NCI-H2029 (cell line): ENCODE results near the gene DNASE2B.

Experiments used
- DNase-seq: peaks from one replicate; lab custom pipeline; 2025; lab: John Stamatoyannopoulos, UW

DNASE2B gene

DNA sequence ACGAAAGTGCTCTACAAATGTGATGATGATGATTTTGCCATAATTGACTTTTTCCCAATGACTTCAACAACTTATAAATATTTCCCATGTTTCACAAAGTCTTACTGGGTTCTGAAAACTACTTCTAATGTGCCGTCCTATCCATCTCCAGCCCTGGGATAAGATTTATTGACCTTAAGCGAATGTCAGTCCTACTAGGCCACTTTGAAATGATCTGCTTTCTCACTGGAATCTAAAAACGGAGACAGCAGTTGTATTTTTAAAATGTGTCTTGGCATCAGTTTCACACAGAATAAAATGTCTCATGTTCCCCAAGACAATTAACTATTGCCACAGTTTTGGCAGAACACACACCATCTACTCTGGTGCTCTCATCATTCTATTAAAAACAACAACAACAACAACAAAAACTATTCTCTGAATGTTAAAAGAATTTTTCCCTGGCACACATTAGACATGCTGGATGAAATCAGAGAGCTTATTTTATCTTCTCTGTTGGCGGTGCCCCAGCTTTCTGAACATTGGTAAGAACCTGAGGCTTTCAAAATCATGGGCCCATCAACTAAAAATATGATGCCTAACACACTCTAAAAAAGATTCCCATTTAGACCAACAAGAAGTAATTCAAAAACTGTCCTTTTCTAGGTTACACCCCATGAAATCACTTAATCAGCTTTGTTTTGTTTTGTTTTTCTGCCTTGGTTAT is 23.1 kb upstream of the DNASE2B start:
- DNase-seq = no peak

DNA sequence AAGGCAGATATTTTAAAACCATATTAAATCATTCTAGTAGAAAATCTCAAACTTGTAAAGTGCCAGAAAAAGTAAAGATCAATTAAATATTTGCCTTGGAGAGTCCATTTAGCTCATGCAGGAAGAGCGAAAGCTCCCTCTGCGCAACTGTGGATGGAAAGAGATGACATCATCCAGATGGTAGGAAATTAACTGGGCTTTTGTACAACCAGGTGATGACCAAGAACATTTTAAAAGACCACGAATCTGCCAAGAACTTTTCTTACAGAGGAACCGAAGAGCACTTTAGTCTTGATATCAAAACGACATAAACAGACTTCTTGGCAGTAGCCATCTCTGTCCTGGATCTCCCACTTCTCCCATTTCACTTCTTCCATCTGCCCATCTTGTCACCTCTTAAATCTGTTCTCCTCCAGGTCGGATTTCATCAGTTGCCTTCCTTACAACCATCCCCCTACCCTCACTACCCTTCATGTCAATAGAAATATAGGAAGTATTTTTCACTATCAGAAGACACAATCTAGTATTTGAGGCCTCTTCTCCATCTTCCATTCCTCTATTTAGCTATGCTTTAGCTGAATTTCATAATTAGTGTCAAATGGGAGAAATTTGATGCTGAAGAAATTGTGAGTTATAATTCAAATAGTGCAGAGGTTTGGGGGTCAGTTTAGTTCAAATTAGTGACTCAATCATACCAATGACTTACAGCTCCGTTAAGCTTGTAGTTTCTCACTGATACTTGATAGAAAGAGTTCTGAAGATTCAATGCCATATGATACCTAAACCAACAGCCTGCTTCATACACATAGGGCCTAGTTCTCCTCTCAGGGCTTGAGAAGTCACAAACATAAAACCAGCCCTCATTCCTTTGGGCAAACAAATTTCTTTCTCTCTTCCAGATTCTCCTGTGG is 22.0 kb upstream of the DNASE2B start:
- DNase-seq = no peak

DNA sequence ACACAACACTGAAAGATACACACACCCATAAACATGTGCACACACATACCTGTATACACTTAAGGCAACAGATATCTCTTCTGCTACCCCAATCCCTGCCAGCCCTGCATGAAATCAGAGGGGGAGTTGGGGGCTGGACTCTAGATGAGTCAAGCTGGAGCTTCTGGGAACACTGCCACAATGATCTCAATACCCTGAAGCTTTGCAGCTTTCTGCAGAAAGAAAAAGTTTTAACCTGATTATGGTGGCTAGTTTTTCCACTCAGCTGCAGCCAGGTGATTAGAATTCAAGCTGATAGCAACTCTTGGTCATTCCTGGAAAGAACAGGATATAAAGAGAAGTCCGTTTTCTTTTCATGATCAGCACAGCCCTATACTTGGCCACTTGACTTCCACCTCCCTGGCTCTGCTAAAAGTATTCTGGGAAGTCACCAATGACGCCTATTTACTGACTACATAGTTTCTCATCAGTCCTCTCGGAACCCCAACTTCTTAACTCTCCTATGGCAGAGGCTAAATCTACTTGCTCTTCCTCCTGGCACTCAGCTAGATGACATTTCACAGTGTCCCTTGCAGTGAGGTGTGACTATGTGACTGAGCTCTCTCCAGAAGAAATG is 20.7 kb upstream of the DNASE2B start:
- DNase-seq = no peak

DNA sequence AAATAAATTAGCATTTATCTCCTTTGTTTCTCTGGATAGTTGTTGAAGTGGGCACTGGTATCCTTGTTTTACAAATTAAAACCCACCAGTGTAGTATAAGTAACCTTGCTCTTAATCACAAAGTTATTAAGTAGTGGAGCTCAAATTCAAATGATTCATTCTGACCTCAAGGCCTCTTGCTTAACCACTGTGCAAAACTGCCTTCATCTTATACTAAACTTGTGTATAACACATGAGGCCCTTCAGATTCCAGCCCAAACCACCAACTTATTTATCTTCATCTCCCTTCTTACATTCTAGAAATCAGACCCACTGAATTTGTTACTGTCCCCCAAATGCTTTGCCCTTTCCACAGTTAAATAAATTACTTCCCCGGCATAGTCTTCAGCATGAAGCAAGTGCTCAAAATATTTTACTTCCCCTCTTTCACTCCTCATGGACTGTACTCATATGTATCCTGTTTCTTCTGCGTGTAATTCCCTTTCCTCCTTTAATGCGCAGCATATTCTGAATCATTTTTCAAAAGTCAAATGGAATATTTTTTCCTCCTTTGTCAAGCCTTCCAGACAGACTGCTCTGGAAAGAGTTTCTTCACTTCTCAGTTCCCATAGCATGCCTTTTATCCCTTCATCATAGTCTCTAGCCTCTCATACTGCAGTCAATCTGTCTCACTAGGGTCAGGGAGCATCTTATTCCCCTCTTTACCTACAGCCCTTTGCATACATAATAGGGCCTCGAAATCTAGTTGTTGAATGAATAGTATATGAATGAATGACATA is 19.0 kb upstream of the DNASE2B start:
- no peak for DNase-seq

DNA sequence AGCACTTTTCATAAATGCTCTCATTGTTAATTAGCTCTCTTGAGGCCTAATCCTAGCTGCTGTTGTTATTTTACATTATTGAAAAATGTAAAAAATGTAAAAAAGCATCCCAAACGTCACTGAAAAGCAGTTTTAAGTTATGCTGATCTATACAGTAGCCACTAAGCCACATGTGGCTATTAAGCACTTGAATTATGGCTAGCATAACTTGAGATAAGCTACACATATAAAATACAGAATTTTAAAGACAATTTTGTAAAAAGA is 18.4 kb upstream of the DNASE2B start:
- DNase-seq = no peak

DNA sequence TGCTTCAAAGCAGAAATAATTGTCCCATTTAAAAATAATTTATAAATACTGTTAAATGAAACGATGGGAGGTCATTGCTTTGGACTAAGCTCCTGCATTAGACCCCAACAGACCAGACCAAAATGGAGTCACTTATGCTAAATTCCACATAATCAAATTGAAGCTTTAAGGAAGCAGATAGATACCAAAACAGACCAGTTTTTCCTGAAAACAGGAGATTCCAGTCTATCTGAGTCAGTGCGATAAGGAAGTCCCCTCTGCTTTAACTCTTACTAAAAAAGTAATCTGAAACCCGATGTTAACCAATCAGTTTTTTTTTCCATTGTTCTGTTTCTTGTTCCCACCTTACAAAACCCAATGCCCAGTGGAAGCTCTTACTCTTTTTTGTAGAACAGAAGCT is 16.2 kb upstream of the DNASE2B start:
- no peak for DNase-seq

DNA sequence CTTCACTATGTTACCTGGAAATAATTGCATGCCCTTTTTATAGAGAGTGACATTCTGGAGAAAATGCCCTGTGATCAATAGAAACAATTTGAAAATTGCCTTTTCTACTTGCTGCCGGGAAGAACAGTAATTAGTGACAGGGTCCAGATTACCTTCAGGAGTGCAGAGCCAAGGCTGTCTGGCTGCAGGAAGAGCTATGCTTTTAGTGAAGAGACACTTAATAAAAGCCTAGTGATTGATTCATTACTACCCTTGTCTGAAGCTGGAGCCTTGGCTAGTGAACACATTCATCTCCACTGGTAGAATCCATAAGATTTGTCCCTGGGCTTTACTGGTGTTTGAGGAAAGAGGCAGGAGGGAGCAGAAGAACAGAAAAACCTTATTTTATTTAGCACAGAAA is 12.9 kb upstream of the DNASE2B start:
- no peak for DNase-seq

DNA sequence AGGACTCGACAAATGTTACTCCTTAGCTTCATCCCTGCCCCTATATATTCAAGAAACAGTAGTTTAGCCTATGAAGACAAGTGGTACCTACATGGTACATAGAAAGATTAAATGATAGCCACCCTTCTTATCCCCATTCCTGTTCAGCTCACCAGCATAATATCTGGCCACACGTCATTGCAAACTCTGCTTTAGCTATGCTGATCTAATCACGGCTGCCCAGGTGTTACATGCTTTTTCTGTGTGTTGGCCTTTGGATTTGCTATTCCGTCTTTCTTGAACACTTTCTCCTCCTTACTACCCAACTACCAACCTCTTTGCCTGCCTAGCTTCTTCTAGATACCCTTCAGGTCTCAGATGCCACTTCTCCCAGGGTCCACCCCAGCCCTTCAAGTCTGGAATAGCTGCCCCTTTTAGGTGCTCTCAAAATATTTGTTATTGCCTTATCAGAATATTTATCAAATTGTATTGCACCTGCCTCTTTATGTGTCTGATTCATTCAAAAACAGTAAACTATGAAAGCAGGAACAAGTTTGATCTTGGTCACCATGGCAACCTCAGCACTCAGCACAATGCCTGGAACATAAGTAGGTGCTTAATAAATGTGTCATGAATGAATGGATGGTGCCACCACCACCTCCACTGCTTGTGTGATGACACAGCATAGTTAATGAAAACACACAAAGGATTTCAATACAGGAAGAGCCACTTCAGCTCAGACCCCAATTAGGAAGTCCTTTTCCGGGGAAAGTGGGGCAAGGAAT is 11.4 kb upstream of the DNASE2B start:
- DNase-seq = no peak

DNA sequence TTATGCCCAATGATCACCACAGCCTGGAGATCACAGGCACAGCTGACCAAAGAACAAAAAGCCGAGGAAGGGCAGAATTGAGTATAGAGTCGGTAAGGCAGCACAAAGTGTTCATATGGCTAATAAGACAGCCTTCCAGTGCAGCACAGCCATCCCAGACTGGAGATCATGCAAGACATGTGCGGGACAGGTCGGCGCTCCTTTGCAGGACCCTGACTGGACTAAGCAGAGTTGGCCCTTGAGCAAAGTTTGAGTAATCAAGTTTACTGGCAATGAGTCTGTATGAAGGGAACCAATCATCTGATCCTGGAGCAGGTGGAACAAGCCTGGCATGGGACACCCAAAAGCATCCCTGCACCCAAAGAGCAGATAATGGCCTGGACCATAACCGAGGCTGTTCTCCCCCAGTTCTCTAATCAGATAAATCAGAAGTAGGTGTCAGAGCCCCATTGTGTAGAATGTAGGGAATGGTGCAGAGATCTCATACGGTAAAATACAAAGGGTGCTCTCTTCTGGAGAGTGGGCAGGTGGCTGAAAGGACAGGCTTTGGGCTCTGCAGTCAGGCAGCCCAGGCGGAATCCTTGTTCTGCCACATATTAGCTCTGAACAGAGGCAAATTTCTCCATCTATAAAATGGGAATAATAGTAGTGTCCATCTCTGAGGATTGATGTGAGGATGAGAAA is 10.7 kb upstream of the DNASE2B start:
- DNase-seq = no peak

DNA sequence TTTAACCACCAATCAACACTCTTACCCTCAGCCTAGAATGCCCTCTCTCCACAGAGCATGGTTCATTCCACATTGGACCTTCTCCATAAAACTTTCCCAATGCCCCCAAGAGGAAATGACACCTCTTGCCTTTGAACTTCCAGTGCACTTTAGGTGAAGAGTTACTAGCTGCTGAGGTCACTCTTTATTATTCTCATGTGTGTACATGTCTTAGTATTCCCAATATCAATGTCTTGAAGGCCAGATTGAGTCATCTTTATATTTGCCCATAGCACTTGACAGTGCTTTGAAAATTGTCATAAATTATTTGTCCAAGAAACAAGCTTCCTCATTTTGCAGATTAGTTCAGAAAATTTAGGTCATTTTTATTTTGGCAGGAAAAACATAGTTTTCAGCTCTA is 8.1 kb upstream of the DNASE2B start:
- DNase-seq = no peak

DNA sequence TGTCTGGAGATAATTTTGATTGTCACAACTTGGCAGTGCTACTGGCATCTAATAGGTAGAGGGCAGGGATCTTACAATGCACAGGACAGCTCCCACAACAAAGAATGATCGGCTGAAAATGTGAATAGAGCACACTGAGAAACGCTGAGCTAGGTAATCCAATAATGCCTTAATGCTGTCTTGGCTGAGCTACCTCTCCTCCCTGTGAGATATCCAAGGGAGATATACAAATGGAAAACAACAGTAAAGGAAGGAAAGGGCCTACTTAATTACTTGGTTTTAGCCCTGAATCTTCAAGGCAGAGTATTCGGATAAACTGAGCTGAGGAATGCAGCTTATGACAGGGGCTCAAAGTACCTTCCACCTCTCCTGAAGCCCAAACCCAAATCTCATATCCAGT is 2.9 kb downstream of the DNASE2B start:
- no peak for DNase-seq

DNA sequence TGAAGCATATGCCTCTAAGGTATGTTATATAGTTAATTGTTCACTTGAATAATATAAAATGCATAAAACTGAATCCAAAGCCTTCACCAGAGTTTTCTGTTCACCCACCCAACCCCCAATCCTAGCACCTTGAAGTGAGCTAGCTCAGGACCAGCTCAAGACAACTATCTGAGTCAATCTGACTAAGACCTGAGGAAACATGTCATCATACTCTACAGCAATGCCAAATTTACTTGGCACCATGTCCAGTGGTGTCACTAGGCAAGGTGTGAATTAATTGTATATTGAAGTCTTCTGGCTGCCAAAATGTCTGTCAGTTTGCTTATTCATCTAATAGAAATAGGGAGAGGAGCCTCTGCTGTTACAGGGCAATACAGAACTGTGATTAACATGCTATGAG is 3.8 kb downstream of the DNASE2B start:
- no peak for DNase-seq

DNA sequence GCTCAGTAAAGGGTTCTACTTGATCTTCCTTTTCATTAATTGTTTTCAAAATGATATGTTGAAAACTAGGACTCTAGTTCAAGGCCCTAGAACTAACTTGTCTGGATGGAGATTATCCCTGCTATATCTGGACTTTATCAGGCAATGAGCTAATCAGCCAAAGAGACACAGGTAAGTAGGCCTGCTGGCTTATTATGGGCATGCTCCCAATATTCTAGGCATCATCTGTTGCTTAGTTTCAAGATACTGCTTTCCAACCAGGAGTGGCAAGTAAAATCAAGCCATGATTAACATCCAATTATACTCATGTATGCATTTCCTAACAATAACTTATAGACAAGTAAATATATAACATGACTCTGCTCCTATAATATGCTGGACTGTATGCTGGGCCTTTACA is 4.2 kb downstream of the DNASE2B start:
- DNase-seq = no peak

DNA sequence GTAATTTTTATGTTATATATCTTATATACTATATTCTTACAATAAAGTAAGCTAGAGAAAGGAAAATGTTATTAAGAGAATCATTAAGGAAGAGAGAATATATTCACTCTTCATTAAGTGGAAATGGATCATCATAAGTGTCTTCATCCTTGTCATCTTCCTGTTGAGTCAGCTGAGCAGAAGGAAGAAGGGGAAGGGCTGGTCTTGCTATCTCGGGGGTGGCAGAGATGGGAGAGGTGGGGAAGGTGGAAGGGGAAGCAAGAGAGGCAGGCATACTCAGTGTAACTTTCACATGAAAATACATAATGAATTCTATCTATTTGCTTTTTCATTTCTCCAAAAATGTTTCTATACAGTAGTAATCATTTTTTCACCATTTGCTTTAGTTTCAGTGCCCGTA is 5.1 kb downstream of the DNASE2B start:
- no peak for DNase-seq

DNA sequence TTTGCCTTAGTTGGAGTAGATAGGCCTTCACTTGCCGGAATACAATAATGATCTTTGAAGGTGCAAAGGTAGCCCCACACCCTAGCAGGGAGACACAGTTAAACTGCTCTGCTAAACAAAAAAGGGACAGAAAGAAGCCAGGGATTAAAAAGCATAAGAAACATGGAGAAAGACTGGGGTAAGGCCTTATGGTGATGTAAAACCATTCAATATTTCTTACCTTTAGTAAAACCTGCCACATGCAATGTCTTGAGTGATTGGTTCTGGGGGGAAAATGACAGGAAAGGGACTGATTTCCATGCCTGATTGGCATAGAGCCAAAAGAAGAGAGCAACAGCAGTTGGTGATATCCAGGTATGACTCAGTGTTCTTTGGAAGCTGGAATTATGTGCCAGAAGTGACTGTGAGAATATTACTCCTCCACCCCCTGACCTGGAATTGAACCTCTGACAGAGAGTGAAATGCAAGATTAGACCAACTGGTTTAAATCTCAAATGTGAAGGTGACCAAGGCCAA is 8.1 kb downstream of the DNASE2B start:
- no peak for DNase-seq

DNA sequence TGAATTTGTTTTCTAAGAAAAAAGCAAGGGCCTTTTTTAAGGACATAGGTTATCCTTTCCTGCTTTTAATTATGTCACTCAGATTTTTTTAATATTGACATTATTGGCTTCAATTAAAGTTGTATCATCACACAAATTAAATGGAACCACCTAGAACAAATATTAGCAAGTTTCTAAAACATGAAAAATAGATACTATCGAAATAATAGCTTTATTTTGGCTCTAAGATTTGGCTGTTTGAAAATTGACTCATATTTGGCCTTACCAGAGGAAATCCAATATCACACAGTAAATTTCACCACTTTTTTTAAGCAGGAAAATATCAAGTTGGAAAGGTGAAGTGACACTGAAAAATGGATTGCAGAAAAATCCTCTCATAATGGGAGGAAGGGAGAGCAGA is 9.2 kb downstream of the DNASE2B start:
- DNase-seq = no peak

DNA sequence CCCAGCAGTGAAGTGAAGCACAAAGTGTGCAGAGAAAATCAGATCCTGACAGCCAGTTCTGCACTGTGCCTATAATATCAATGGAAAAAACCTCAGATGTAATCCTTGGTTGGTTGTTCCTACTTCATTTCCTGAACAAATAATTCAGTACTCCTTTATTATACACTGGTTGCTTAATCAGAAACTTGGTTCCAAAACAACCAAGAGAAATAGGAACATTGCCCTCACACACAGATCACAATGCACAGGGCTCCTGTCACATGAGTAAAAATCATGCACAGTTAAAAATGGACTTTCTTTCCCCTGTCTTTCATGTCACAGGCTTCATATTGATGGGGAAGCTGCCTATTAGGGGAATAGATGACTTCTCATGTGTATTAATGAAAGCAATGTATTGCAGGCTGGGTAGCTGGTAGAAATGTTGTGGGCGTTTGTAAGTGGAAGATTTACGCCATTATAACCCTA is 9.7 kb downstream of the DNASE2B start:
- DNase-seq = no peak

DNA sequence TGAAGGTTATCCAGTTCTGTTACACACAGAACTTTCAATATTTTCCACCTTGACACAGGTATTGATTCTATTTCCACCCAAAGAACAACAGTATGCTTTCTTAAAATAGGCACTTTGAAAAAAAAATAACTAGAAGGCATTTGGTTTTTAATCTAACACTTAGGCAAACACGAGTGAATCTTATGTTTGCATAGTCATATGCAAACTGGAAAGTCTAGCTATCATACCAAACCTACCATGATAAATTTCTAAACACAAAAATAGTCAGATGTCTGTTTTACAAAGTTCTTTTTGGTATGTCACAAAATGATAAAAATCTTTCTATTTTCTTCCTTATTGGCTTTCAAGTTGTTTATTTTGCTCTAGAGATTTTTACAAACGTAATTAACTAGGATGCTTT is 11.6 kb downstream of the DNASE2B start:
- no peak for DNase-seq

DNA sequence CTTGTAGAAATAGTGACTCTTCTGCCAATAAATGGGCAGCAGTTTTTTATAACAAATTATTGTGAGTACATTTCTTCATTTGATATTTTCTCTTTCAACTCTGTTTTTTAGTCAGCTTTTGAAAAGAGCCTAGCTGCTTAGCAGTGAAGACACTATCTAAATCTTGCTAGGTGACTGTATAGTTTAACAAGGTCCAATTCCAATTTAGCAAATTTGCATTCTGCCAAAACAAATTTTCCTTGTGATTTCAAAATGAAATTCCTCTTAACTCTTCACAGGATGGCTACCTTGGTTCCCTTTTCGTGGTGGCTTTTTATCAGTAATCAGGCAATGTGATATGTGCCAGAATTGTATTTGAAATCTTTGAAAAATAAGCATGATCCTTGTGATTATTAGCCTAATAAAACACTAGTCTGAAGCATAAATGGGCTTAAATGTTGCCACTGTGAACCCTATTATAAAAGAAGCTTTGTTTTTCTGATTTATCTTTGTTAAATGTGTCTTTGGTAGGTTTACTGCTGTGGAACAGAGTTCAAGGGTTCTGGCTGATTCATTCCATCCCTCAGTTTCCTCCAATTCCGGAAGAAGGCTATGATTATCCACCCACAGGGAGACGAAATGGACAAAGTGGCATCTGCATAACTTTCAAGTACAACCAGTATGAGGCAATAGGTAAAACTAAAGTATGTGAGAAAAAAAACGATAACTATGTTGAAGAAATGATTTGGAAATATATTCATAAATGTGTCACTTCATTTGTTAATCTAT is 12.2 kb downstream of the DNASE2B start:
- DNase-seq = no peak

DNA sequence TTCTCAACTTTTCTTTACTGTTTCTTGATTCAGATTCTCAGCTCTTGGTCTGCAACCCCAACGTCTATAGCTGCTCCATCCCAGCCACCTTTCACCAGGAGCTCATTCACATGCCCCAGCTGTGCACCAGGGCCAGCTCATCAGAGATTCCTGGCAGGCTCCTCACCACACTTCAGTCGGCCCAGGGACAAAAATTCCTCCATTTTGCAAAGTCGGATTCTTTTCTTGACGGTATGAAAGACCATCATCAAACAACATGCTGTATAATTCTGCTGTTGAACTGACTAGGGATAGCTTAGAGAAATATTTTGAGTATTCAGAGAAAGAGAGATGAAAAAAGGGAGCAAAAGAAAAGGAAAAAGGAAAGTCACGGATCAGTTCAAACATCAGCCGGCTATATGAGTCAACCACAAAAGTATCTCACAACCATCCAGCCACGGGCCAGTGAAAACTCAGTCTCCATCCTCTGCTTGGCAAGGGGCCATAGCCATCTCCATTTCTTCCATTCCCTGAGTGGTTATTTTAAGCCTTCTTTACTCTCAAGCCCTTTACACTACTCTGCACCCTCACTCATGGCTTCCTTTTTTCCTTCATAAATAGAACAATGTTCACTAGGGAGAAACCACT is 14.1 kb downstream of the DNASE2B start:
- no peak for DNase-seq
